Neural progenitor cell (in vitro differentiated cells): ENCODE measurements around the gene SMARCA4. TPM values are rescaled to one million over a fixed set of nuclear protein-coding genes. Genes with fewer than 3 reads are reported as not detected.

Experiments
- DNase-seq: peaks from one replicate; pipeline ENCODE4 v3.0.0-alpha.2; 2016; ENCODE audit warnings: low spot score
- H2AFZ ChIP-seq: fragments of 200-600 bp; sonication (generic); replicated peaks from 2 replicates; pipeline ENCODE4 v1.6.1; 2016; ENCODE audit warnings: antibody characterized with exemption
- H3F3A ChIP-seq: fragments of 200-600 bp; sonication (generic); 2 replicates; pipeline ENCODE4 v1.6.1; 2016; ENCODE audit warnings: antibody characterized with exemption, low read depth
- H3K27ac ChIP-seq: fragments of 200-600 bp; sonication (generic); 2 replicates; pipeline ENCODE4 v1.5.1; 2016; ENCODE audit warnings: mild to moderate bottlenecking
- H3K27me3 ChIP-seq: fragments of 200-600 bp; sonication (generic); 2 replicates; pipeline ENCODE4 v1.6.1; 2016; ENCODE audit warnings: mild to moderate bottlenecking, moderate library complexity
- H3K36me3 ChIP-seq: fragments of 200-600 bp; sonication (generic); 2 replicates; pipeline ENCODE4 v1.5.1; 2016
- H3K4me1 ChIP-seq: fragments of 200-600 bp; sonication (generic); 2 replicates; pipeline ENCODE4 v1.6.1; 2016; ENCODE audit warnings: mixed run types
- H3K4me2 ChIP-seq: fragments of 200-600 bp; sonication (generic); 2 replicates; pipeline ENCODE4 v1.6.1; 2016
- H3K4me3 ChIP-seq: fragments of 200-600 bp; sonication (generic); 2 replicates; pipeline ENCODE4 v1.5.1; 2016
- H3K79me2 ChIP-seq: fragments of 200-600 bp; sonication (generic); 2 replicates; pipeline ENCODE4 v1.6.1; 2016; ENCODE audit warnings: low read depth
- H3K9ac ChIP-seq: fragments of 200-600 bp; sonication (generic); 2 replicates; pipeline ENCODE4 v1.6.1; 2016
- H3K9me3 ChIP-seq: fragments of 200-600 bp; sonication (generic); 2 replicates; pipeline ENCODE4 v1.5.1; 2016; ENCODE audit warnings: low read depth
- H4K20me1 ChIP-seq: fragments of 200-600 bp; sonication (generic); 2 replicates; pipeline ENCODE4 v1.6.1; 2016; ENCODE audit warnings: low read depth
- H3K27ac Mint-ChIP-seq: 3 replicates; pipeline ENCODE4 v1.8.0; 2021; ENCODE audit warnings: mixed read lengths
- H3K27me3 Mint-ChIP-seq: 2 replicates; pipeline ENCODE4 v1.8.0; 2022; ENCODE audit warnings: low read depth, mild to moderate bottlenecking, inconsistent platforms, moderate library complexity, mixed read lengths; ENCODE audit not compliant: insufficient read depth
- H3K36me3 Mint-ChIP-seq: 3 replicates; pipeline ENCODE4 v1.8.0; 2021; ENCODE audit warnings: mixed read lengths
- H3K4me1 Mint-ChIP-seq: 3 replicates; pipeline ENCODE4 v1.8.0; 2021; ENCODE audit warnings: mixed read lengths
- H3K4me3 Mint-ChIP-seq: 3 replicates; pipeline ENCODE4 v1.8.0; 2021; ENCODE audit warnings: mild to moderate bottlenecking, moderate library complexity, mixed read lengths
- H3K9me3 Mint-ChIP-seq: 3 replicates; pipeline ENCODE4 v1.8.0; 2020; ENCODE audit warnings: mixed read lengths
- CTCF ChIP-seq: fragments of 200-600 bp; sonication (generic); IDR thresholded peaks from 2 replicates; pipeline ENCODE4 v1.5.1; 2017; ENCODE audit warnings: antibody characterized with exemption, mild to moderate bottlenecking
- EZH2 ChIP-seq: fragments of 200-600 bp; sonication (generic); IDR thresholded peaks from 2 replicates; pipeline ENCODE4 v1.6.1; 2017; ENCODE audit warnings: antibody characterized with exemption, mild to moderate bottlenecking, moderate library complexity
- EZH2phosphoT487 ChIP-seq: fragments of 200-600 bp; sonication (generic); IDR thresholded peaks from 2 replicates; pipeline ENCODE4 v1.6.1; 2017; ENCODE audit warnings: antibody characterized with exemption
- total RNA-seq: library from RNA; depleted of rRNA; stranded (reverse); fragments of >200 nt; gene quantifications from 2 replicates; pipeline ENCODE4 v1.2.3, GENCODE V29; 2015; ENCODE audit warnings: low replicate concordance

Gene SMARCA4
- total RNA-seq, 1 donor from 2014 or later = 169 TPM

DNA sequence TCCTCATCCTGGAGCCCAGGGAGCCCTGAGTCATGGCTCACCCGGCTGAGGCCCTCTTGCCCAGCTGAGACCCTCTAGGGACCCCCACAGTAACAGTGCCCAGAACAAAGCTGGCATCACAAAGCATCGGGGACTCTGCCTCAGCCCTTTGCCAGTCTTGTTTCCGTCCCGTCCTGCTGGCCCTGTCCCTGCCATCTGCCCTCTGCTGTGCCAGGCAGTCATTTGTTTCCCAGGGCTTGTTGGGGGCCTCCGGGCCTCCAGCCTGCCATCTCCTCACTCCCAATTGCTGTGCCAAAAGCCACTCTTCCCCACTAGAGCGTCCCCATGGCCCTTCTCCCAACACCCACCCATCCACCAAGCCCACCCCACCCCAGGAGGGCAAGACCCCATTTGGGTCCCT lies 64.2 kb downstream of the SMARCA4 start:
- H3K36me3 Mint-ChIP-seq = peaks cover 26% of the 10 kb centered on the region
- peaks cover 17% of the 10 kb centered on the region for H4K20me1 ChIP-seq
- H3K9me3 Mint-ChIP-seq = no peaks in the 10 kb centered on the region
- H3K79me2 ChIP-seq = no peaks in the 10 kb centered on the region
- no peak overlapping the region for H3K4me3 Mint-ChIP-seq
- TF ChIP-seq CTCF = no peak
- no peak for TF ChIP-seq EZH2
- H3K27ac Mint-ChIP-seq = no peak overlapping the region
- no peaks in the 10 kb centered on the region for H3K27me3 ChIP-seq
- H3K4me1 ChIP-seq = no peaks in the 10 kb centered on the region
- no peak overlapping the region for H2AFZ ChIP-seq
- no peaks in the 10 kb centered on the region for H3K9me3 ChIP-seq
- H3K27ac ChIP-seq = no peak overlapping the region
- no peaks in the 10 kb centered on the region for H3K4me1 Mint-ChIP-seq
- H3K4me3 ChIP-seq = no peak overlapping the region
- no peak overlapping the region for H3K9ac ChIP-seq
- no peaks in the 10 kb centered on the region for H3F3A ChIP-seq
- H3K36me3 ChIP-seq = no peaks in the 10 kb centered on the region
- no peak overlapping the region for H3K4me2 ChIP-seq
- no peak for DNase-seq
- peaks cover 11% of the 10 kb centered on the region for H3K27me3 Mint-ChIP-seq

DNA sequence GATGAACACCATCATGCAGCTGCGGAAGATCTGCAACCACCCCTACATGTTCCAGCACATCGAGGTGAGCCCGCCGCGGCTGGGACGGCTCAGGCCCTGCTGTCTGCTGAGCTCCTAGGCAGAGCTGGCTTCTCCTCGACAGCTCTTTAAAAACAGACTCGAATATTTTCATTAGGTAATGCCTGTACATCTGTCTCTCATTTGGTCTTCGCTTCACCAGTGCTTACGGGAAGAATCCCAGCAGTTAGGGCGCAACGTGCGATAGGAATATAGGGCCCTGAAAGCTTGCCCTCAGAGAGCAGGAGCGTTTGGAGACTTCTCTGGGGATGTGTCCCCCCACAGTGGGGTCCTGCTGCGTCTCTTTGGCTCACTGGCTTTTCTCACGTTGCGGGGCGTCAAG lies 64.6 kb downstream of the SMARCA4 start:
- H3K4me1 Mint-ChIP-seq = no peaks in the 10 kb centered on the region
- no peak overlapping the region for H3K4me2 ChIP-seq
- no peak overlapping the region for H3K4me3 ChIP-seq
- no peaks in the 10 kb centered on the region for H3K4me1 ChIP-seq
- H3F3A ChIP-seq = no peaks in the 10 kb centered on the region
- no peak overlapping the region for H3K27ac Mint-ChIP-seq
- peaks cover 17% of the 10 kb centered on the region for H4K20me1 ChIP-seq
- no peaks in the 10 kb centered on the region for H3K9me3 Mint-ChIP-seq
- DNase-seq = no peak
- TF ChIP-seq CTCF (no peak), EZH2phosphoT487 (no peak), EZH2 (no peak)
- H3K36me3 ChIP-seq = no peaks in the 10 kb centered on the region
- peaks cover 28% of the 10 kb centered on the region for H3K36me3 Mint-ChIP-seq
- H3K9ac ChIP-seq = no peak overlapping the region
- peaks cover 11% of the 10 kb centered on the region for H3K27me3 Mint-ChIP-seq
- H3K4me3 Mint-ChIP-seq = no peak overlapping the region
- no peaks in the 10 kb centered on the region for H3K27me3 ChIP-seq
- H3K9me3 ChIP-seq = no peaks in the 10 kb centered on the region
- no peaks in the 10 kb centered on the region for H3K79me2 ChIP-seq
- H2AFZ ChIP-seq = no peak overlapping the region
- no peak overlapping the region for H3K27ac ChIP-seq

DNA sequence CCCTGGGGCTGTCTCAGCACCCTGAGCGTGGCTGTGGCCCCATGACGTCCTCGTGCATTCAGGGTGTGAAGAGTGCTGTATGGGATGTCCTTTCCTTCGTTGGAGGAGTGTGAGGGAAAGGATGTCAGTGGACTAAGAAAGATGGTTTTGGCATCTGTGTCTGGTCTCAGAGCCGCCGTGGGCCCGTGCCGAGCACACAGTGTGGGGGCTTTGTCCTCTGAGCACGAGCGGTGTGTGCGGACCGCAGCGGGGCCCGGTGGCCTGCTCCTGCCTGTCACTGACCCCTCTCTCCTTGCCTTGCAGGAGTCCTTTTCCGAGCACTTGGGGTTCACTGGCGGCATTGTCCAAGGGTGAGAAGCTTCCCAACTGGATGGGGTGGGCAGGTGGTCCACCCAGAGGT lies 65.2 kb downstream of the SMARCA4 start:
- Histone ChIP-seq H2AFZ (no peak overlapping the region), H3K4me3 (no peak overlapping the region), H3K9ac (no peak overlapping the region), H3K27ac (no peak overlapping the region), H3K9me3 (no peaks in the 10 kb centered on the region), H4K20me1 (peaks cover 17% of the 10 kb centered on the region), H3K27me3 (no peaks in the 10 kb centered on the region), H3K36me3 (no peaks in the 10 kb centered on the region), H3K4me2 (no peak overlapping the region), H3K4me1 (no peaks in the 10 kb centered on the region), H3F3A (no peaks in the 10 kb centered on the region), H3K79me2 (no peaks in the 10 kb centered on the region)
- no peak overlapping the region for H3K4me3 Mint-ChIP-seq
- H3K4me1 Mint-ChIP-seq = no peaks in the 10 kb centered on the region
- no peak for DNase-seq
- peaks cover 25% of the 10 kb centered on the region for H3K36me3 Mint-ChIP-seq
- peaks cover 8% of the 10 kb centered on the region for H3K27me3 Mint-ChIP-seq
- H3K27ac Mint-ChIP-seq = no peak overlapping the region
- TF ChIP-seq EZH2 = no peak
- no peak for TF ChIP-seq EZH2phosphoT487
- TF ChIP-seq CTCF = no peak
- no peaks in the 10 kb centered on the region for H3K9me3 Mint-ChIP-seq

DNA sequence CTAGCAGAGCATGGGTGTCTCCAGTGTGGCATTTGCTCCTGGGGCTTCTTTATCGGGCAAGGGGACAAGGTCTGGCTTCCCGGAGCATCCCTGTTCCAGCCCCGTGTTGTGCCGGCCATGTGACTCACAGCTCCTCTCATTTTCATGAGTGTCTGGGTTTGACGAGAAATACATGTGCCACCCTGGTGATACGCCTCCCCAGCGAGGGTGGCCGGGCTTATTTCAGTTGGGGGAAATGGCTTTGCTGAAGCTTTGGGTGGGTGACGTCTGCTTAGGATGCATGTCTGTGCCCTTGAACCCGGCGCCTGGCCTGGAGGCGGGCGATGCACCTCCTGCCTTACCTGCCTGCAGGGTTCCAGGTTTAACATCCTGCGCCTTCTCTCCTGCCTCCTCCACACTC lies 66.6 kb downstream of the SMARCA4 start:
- H3K27ac ChIP-seq = no peak overlapping the region
- TF ChIP-seq EZH2 = no peak
- no peak for TF ChIP-seq EZH2phosphoT487
- no peak for TF ChIP-seq CTCF
- H4K20me1 ChIP-seq = peaks cover 20% of the 10 kb centered on the region
- no peak overlapping the region for H3K4me3 Mint-ChIP-seq
- H3F3A ChIP-seq = no peaks in the 10 kb centered on the region
- H3K4me1 ChIP-seq = no peaks in the 10 kb centered on the region
- no peaks in the 10 kb centered on the region for H3K27me3 ChIP-seq
- no peak overlapping the region for H3K4me2 ChIP-seq
- no peaks in the 10 kb centered on the region for H3K79me2 ChIP-seq
- no peaks in the 10 kb centered on the region for H3K9me3 ChIP-seq
- no peak for DNase-seq
- no peak overlapping the region for H2AFZ ChIP-seq
- peaks cover 8% of the 10 kb centered on the region for H3K27me3 Mint-ChIP-seq
- H3K9ac ChIP-seq = no peak overlapping the region
- no peak overlapping the region for H3K4me3 ChIP-seq
- no peaks in the 10 kb centered on the region for H3K36me3 ChIP-seq
- no peaks in the 10 kb centered on the region for H3K4me1 Mint-ChIP-seq
- peaks cover 30% of the 10 kb centered on the region for H3K36me3 Mint-ChIP-seq
- no peaks in the 10 kb centered on the region for H3K9me3 Mint-ChIP-seq
- no peak overlapping the region for H3K27ac Mint-ChIP-seq
